OCI-M1 (cell line): ENCODE data around the gene ADM2.

Experiments used
- DNase-seq: peaks from one replicate; lab custom pipeline; 2025; lab: John Stamatoyannopoulos, UW

ADM2 gene

GRCh38 chr22:50485221-50486131 is 4.1 kb downstream of the ADM2 start:
- peak; percentile 22 for DNase-seq

- DNase-seq, result no peak
Observed at GRCh38 chr22:50486561-50487289, 5.4 kb downstream of the ADM2 start, which contains the start of gene MIOX. Gene MIOX, plus strand, starts transcription at chr22:50486859. Its CDS starts 39 bp downstream, at chr22:50486898.

GRCh38 chr22:50487290-50488005 is 6.1 kb downstream of the ADM2 start:
- no peak for DNase-seq

GRCh38 chr22:50488006-50488677 is 6.8 kb downstream of the ADM2 start:
- no peak for DNase-seq

GRCh38 chr22:50488886-50489285 is 7.5 kb downstream of the ADM2 start:
- no peak for DNase-seq

- DNase-seq, result no peak
Observed at GRCh38 chr22:50489363-50490243, 8.3 kb downstream of the ADM2 start.

GRCh38 chr22:50490531-50491308 is 9.4 kb downstream of the ADM2 start:
- no peak for DNase-seq

GRCh38 chr22:50497093-50497492 is 15.8 kb downstream of the ADM2 start:
- DNase-seq, result no peak

GRCh38 chr22:50498322-50498890 is 17.1 kb downstream of the ADM2 start:
- DNase-seq, result peak; percentile 91

GRCh38 chr22:50500452-50500851 is 19.1 kb downstream of the ADM2 start:
- DNase-seq, result no peak

- no peak for DNase-seq
Observed at GRCh38 chr22:50502096-50502495, 20.8 kb downstream of the ADM2 start.

- DNase-seq, result no peak
Observed at GRCh38 chr22:50502628-50503474, 21.5 kb downstream of the ADM2 start.

- no peak for DNase-seq
Observed at GRCh38 chr22:50503475-50504145, 22.3 kb downstream of the ADM2 start.

GRCh38 chr22:50504369-50505211 is 23.2 kb downstream of the ADM2 start:
- DNase-seq, result no peak

GRCh38 chr22:50505276-50505775 is 24.0 kb downstream of the ADM2 start:
- no peak for DNase-seq

- DNase-seq, result no peak
Observed at GRCh38 chr22:50505776-50506610, 24.6 kb downstream of the ADM2 start.
